GM21423 (cell line): ENCODE measurements around the gene LRRC14B.
"Not testable (repeated sequence)": the region's sequence is repeated elsewhere in the genome, so short reads cannot be mapped to it uniquely, and the experiment has no call there.

Experiments used
- ATAC-seq: cut with Tn5 transposase; IDR thresholded peaks from one replicate; pipeline ENCODE4 v1.9.1; 2021; ENCODE audit warnings: mild to moderate bottlenecking, moderate library complexity; ENCODE audit not compliant: unreplicated experiment

Gene LRRC14B

GRCh38 chr5:233426-233825, 42.1 kb downstream of the LRRC14B start:
- ATAC-seq: not testable (repeated sequence)

- no peak for ATAC-seq
These were observed 43.2 kb downstream of the LRRC14B start for GRCh38 chr5:234450-234849.

DNA sequence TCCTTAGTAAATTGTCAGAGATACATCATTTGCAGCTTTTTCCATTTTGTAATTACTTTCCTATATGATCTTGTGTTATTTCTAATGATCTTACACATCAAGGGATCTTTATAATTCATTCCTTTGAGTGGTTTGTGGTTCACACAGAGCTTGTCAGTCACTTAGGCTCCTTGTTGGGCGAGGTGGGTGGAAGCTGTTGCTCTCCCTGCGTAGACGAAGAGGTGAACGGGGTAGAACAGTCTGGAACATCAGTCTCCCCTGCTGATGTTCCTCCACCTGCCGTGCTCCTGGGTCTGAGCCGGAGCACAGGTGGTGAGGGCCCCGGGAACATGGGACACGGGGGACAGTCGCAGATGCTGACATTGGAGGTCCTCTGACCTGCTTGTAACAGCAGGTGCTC, 44.2 kb downstream of the LRRC14B start:
- ATAC-seq: not testable (repeated sequence)

- not testable (repeated sequence) for ATAC-seq
These were observed 46.6 kb downstream of the LRRC14B start for GRCh38 chr5:237931-238330.

DNA sequence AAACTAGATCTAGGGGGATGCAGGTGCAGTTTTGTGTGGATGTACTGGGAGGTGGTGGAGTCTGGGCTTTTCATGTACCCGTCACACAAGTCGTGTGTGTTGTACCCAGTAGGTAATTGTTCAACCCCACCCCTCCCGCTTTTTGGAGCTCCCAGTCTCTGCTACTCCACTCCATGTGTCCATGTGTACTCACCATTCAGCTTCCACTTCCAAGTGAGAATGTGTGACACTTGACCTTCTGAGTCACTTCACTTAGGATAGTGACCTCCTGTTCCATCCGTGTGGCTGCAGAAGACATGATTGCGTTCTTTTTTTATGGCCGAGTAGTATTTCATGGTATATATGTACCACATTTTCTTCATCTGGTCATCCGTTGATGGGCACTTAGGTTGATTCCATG, 49.3 kb downstream of the LRRC14B start:
- not testable (repeated sequence) for ATAC-seq

DNA sequence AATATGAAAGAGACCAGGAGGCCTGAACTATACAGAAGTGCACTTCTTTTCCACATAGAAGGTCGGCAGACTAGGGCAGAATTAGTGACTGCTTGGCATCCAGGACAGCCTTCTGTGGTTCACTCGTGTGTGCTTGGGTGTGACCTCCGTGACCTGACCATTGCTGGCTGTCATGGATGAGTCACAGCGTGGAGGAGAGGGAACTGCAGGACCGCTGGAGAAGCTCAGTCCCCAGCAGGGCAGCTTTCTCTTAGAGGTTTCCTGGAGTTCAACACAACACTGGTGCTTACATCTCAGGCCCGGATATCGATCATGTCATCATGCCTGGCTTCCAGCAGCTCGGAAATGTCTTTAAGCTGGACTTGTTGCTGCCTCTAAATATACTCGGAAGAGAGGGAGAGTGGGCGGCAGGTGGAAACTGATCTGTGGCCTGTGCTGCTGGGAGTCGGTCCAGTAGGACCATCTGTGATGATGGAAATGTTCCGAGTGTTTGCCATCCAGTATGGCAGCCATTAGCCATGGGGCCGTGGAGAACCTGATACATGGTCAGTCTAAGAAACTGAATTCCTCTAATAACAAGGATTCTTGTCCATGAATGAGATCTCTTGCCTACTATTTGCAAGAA, 49.9 kb downstream of the LRRC14B start:
- ATAC-seq: not testable (repeated sequence)

DNA sequence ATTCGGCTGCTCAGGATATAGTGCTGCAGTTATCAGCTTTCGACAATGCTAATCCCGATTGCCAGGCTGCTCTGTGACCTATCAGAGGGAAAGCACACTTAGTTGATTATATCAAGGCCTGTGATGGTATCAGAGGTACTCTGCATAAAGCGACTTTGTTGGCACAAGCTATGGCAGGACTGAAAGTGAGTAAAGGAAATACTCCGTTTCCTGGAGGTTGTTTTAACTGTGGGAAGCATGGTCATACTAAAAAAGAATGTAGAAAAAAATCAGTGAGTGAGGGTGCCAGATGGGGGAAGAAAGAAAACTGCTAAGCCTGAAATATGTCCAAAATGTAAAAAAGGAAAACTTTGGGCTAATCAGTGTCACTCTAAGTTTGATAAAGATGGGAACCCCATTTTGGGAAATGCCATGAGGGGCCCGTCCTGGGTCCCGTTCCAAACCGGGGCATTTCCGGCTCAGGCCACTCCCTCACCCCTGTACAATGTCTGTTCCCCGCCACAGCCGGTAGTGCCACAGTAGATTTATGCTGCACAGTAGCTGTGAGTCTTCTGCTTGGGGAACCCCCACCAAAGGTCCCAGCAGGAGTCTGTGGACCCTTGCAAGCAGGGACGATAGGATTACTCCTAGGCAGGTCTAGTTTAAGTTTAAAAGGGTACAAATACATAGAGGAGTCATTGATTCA, 52.5 kb downstream of the LRRC14B start:
- ATAC-seq: not testable (repeated sequence)

GRCh38 chr5:245717-246116, 54.4 kb downstream of the LRRC14B start:
- not testable (repeated sequence) for ATAC-seq
